ENCODE results near the gene RSAD2. TPM values are rescaled to one million over a fixed set of nuclear protein-coding genes. Genes with fewer than 3 reads are reported as not detected.

RSAD2 gene
- total and polyA plus RNA-seq, 2 experiments from 2014 or later, result 1.1 to 1.3 TPM

DNA sequence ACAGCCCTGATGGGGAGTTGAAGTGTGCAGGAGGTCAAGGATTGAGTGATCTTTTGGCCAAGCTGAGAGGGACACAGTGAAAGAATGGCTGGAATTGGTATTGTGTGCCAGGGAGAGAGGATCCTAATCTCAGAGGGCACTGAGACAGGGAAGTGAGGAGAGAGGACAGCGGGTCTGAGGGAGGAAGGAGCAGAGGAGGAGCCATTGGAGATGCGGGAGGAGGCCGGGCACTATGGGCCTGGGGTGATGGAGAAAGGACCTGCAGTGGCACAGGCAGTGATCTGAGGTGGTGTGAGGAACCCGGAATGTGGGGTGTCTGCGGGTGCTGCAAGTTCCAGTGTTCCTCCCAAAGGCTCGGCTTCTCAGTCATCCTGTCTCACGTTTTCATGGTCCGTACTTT lies 66.4 kb downstream of the RSAD2 start:
- Histone ChIP-seq H3K4me1 (ENCODE audit: insufficient read depth) (no peaks in the 10 kb centered on the region), H4K20me1 (ENCODE audit: insufficient read depth, poor library complexity, severe bottlenecking) (no peaks in the 10 kb centered on the region), H3K4me2 (no peak overlapping the region), H3K36me3 (replicated peaks; ENCODE audit: insufficient read depth, low read depth) (no peaks in the 10 kb centered on the region), H3K27ac (no peak overlapping the region), H3K79me2 (peaks cover under 1% of the 10 kb centered on the region), H2AFZ (no peak overlapping the region), H3K4me3 (no peak overlapping the region), H3K27me3 (no peaks in the 10 kb centered on the region), H3K9me2 (replicated peaks; ENCODE audit: insufficient read depth) (no peaks in the 10 kb centered on the region), H3K9me3 (ENCODE audit: low read depth) (no peaks in the 10 kb centered on the region)
- DNase-seq (ENCODE audit: low spot score), result no peak
- no peak for TF ChIP-seq EZH2phosphoT487 (IDR thresholded peaks at IDR 0.05; ENCODE audit: low read depth, severe bottlenecking, unreplicated experiment)
- no peak for TF ChIP-seq EZH2 (IDR thresholded peaks at IDR 0.05; ENCODE audit: borderline replicate concordance)
- TF ChIP-seq, protein P1, sequence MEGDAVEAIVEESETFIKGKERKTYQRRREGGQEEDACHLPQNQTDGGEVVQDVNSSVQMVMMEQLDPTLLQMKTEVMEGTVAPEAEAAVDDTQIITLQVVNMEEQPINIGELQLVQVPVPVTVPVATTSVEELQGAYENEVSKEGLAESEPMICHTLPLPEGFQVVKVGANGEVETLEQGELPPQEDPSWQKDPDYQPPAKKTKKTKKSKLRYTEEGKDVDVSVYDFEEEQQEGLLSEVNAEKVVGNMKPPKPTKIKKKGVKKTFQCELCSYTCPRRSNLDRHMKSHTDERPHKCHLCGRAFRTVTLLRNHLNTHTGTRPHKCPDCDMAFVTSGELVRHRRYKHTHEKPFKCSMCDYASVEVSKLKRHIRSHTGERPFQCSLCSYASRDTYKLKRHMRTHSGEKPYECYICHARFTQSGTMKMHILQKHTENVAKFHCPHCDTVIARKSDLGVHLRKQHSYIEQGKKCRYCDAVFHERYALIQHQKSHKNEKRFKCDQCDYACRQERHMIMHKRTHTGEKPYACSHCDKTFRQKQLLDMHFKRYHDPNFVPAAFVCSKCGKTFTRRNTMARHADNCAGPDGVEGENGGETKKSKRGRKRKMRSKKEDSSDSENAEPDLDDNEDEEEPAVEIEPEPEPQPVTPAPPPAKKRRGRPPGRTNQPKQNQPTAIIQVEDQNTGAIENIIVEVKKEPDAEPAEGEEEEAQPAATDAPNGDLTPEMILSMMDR (IDR thresholded peaks at IDR 0.05; ENCODE audit: poor library complexity), result no peak
- WGBS (ENCODE audit: low lambda C conversion rate, missing lambda C conversion rate), result 98% methylated on average over 8 of the region's 8 CpGs

GRCh38 chr2:6944555-6944954 lies 67.0 kb downstream of the RSAD2 start:
- H3K27ac ChIP-seq, result no peak overlapping the region
- DNase-seq (ENCODE audit: low spot score), result no peak
- no peaks in the 10 kb centered on the region for H3K36me3 ChIP-seq (replicated peaks; ENCODE audit: insufficient read depth, low read depth)
- TF ChIP-seq EZH2 (IDR thresholded peaks at IDR 0.05; ENCODE audit: borderline replicate concordance) (no peak), EZH2phosphoT487 (IDR thresholded peaks at IDR 0.05; ENCODE audit: low read depth, severe bottlenecking, unreplicated experiment) (no peak)
- TF ChIP-seq, protein P1 (IDR thresholded peaks at IDR 0.05; ENCODE audit: poor library complexity), result no peak
- H3K9me2 ChIP-seq (replicated peaks; ENCODE audit: insufficient read depth), result no peaks in the 10 kb centered on the region
- H3K27me3 ChIP-seq, result no peaks in the 10 kb centered on the region
- no peak overlapping the region for H2AFZ ChIP-seq
- no peaks in the 10 kb centered on the region for H3K79me2 ChIP-seq
- no peaks in the 10 kb centered on the region for H3K4me1 ChIP-seq (ENCODE audit: insufficient read depth)
- no peaks in the 10 kb centered on the region for H4K20me1 ChIP-seq (ENCODE audit: insufficient read depth, poor library complexity, severe bottlenecking)
- H3K4me3 ChIP-seq, result no peak overlapping the region
- H3K9me3 ChIP-seq (ENCODE audit: low read depth), result no peaks in the 10 kb centered on the region
- H3K4me2 ChIP-seq, result no peak overlapping the region
- 95% methylated on average over 5 of the region's 5 CpGs for WGBS (ENCODE audit: low lambda C conversion rate, missing lambda C conversion rate)

GRCh38 chr2:6945087-6945813 lies 67.7 kb downstream of the RSAD2 start:
- no peak for DNase-seq (ENCODE audit: low spot score)
- H4K20me1 ChIP-seq (ENCODE audit: insufficient read depth, poor library complexity, severe bottlenecking), result no peaks in the 10 kb centered on the region
- no peaks in the 10 kb centered on the region for H3K27me3 ChIP-seq
- no peak overlapping the region for H3K27ac ChIP-seq
- TF ChIP-seq, protein P1 (IDR thresholded peaks at IDR 0.05; ENCODE audit: poor library complexity), result no peak
- no peak for TF ChIP-seq EZH2phosphoT487 (IDR thresholded peaks at IDR 0.05; ENCODE audit: low read depth, severe bottlenecking, unreplicated experiment)
- no peak for TF ChIP-seq EZH2 (IDR thresholded peaks at IDR 0.05; ENCODE audit: borderline replicate concordance)
- no peaks in the 10 kb centered on the region for H3K9me3 ChIP-seq (ENCODE audit: low read depth)
- H3K36me3 ChIP-seq (replicated peaks; ENCODE audit: insufficient read depth, low read depth), result no peaks in the 10 kb centered on the region
- 94% methylated on average over 9 of the region's 9 CpGs for WGBS (ENCODE audit: low lambda C conversion rate, missing lambda C conversion rate)
- no peak overlapping the region for H3K4me2 ChIP-seq
- no peaks in the 10 kb centered on the region for H3K4me1 ChIP-seq (ENCODE audit: insufficient read depth)
- H3K4me3 ChIP-seq, result no peak overlapping the region
- H3K9me2 ChIP-seq (replicated peaks; ENCODE audit: insufficient read depth), result no peaks in the 10 kb centered on the region
- H2AFZ ChIP-seq, result no peak overlapping the region
- no peaks in the 10 kb centered on the region for H3K79me2 ChIP-seq

All from hepatocyte (in vitro differentiated cells).